ENCODE results near the gene SPAG4. TPM values are rescaled to one million over a fixed set of nuclear protein-coding genes. Genes with fewer than 3 reads are reported as not detected.

The SPAG4 gene
- total RNA-seq, 2 donors from 2014 or later = 5.9 to 6.3 TPM

DNA sequence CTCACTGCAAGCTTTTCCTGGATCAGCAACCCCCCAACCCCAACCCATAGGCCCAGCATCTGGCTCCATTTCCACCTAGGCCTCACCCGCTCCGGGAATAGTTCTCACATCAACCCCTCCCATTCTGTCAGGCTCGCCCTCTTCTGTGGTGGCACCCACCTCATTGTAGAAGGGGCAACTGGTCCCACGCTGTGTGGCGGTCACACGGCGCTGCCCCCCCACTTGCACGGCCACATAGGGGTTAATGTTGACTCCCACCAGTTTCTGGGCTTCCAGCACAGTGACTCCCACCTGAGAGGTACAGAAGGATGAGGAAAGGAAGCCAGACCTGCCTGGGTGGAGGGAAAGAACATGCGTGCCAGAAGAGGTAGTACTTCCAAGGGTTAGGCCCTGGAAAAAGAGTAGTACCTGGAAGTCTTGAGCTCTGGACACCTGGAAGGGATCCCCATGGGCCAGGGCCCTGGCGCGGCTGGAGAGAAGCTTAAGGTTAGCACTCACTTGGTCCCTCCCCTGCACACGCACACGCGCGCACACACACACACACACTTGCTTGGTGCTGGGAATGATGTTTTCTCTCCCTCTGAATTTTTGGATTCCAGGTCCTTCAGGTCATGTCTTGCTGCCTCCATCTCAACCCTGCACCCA, 12.7 kb upstream of the SPAG4 start:
- ATAC-seq (no peak), DNase-seq (ENCODE audit: low spot score) (no peak)
- Mint-ChIP-seq H3K36me3 (no peaks in the 10 kb centered on the region), H3K27me3 (peaks cover 14 to 15% of the 10 kb centered on the region in 2 donors), H3K4me3 (peak overlapping the region; percentile 36), H3K27ac (no peak overlapping the region), H3K9me3 (no peaks in the 10 kb centered on the region), H3K4me1 (ENCODE audit: low read depth in 2 of 2) (peaks cover 0 to 10% of the 10 kb centered on the region in 2 donors)

DNA sequence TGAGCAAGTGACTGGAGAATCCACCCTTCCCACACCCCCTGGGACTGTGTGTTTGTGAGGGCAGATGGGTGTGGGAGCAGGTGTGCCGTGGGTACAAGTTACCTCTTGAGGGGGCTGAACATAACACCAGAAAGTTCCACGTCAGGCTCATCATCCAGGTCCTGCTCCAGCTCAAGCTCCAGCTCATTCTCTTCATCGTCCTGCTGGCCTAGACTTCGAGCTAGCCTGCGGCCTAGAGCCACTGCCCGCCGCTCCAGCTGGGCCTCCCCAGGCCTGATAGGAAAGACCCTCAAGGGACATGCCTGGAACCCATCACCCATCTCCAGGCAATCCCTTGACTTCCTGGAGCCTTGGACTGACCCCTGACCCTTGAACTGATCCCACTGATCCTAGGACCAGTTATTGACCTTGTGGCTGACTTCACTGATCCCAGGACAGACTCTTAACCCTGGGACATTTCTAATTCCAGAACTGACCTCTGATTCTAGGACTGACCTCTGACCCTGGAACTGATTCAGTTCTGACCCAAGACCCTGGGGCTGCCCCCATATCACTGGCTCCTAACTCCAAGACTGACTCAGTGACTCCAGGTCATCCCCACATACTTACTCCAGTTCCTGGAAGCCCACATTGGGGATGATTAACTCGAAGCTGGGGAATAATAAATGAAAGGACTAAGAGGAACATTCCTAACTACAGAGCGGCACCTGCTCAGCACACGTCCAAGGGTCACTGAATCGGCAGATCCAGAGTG, 11.8 kb upstream of the SPAG4 start:
- Mint-ChIP-seq H3K27ac (no peak overlapping the region), H3K27me3 (peaks cover 7 to 10% of the 10 kb centered on the region in 2 donors), H3K9me3 (no peaks in the 10 kb centered on the region), H3K4me3 (peak overlapping the region; percentile 16), H3K36me3 (no peaks in the 10 kb centered on the region), H3K4me1 (ENCODE audit: low read depth in 2 of 2) (peaks cover 0 to 10% of the 10 kb centered on the region in 2 donors)
- DNase-seq (ENCODE audit: low spot score) (no peak), ATAC-seq (no peak)

DNA sequence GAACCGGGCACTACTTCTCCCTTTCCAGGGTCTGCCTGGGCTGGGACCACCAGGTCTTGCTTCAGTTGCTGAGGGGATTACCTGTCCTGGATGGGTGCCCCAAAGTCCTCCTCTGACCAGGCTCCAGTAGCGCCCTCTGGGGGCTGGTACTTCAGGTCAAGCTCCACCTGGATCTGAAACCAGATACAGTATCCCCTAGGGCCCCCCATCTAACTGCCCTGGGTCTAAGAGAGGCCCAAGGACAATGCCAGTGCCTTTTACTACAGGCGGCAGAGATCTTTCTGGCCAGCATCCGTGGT, 11.2 kb upstream of the SPAG4 start:
- no peaks in the 10 kb centered on the region for H3K9me3 Mint-ChIP-seq
- H3K27me3 Mint-ChIP-seq = peaks cover 2 to 7% of the 10 kb centered on the region in 2 donors
- H3K4me3 Mint-ChIP-seq = no peak overlapping the region
- no peak for ATAC-seq
- no peak for DNase-seq (ENCODE audit: low spot score)
- H3K36me3 Mint-ChIP-seq = no peaks in the 10 kb centered on the region
- H3K4me1 Mint-ChIP-seq (ENCODE audit: low read depth in 2 of 2) = peaks cover 0 to 10% of the 10 kb centered on the region in 2 donors
- H3K27ac Mint-ChIP-seq = no peak overlapping the region

- H3K36me3 Mint-ChIP-seq = no peaks in the 10 kb centered on the region
- H3K27ac Mint-ChIP-seq = no peak overlapping the region
- no peak for ATAC-seq
- peaks cover 0 to 10% of the 10 kb centered on the region in 2 donors for H3K4me1 Mint-ChIP-seq (ENCODE audit: low read depth in 2 of 2)
- H3K4me3 Mint-ChIP-seq = no peak overlapping the region
- DNase-seq (ENCODE audit: low spot score) = no peak
- peaks cover 0 to 4% of the 10 kb centered on the region in 2 donors for H3K27me3 Mint-ChIP-seq
- H3K9me3 Mint-ChIP-seq = no peaks in the 10 kb centered on the region
Measured at GRCh38 chr20:35606127-35606526, 9.5 kb upstream of the SPAG4 start.

GRCh38 chr20:35607003-35607735, 8.5 kb upstream of the SPAG4 start:
- Mint-ChIP-seq H3K4me1 (ENCODE audit: low read depth in 2 of 2) (peaks cover 0 to 6% of the 10 kb centered on the region in 2 donors), H3K9me3 (no peaks in the 10 kb centered on the region), H3K36me3 (no peaks in the 10 kb centered on the region), H3K4me3 (no peak overlapping the region), H3K27ac (no peak overlapping the region), H3K27me3 (peaks cover 0 to 4% of the 10 kb centered on the region in 2 donors)
- ATAC-seq (no peak), DNase-seq (ENCODE audit: low spot score) (no peak)

DNA sequence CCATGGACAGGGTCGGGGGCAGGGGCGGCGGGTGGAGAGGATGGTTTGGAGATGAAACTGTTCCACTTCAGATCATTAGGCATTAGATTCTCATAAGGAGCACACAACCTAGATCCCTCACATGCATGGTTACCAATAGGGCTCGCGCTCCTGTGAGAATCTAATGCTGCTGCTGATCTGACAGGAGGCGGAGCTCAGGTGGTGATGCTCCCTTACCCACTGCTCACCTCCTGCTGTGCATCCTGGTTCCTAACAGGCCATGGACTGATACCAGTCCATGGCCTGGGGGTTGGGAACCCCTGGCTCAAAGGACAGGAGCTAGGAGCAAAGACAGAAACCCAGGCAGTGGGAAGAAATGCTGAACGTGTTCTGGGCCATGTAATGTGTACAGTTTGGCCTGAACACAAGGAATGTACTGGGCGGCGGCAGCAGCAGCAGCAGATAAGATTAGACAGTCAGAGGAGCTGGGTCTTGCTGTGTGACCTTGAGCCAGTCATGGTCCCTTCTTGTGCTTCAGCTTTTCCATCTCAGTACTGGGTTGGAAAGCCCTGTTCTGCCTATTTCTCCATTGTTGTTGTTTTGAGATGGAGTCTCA, 4.7 kb upstream of the SPAG4 start:
- no peak overlapping the region for H3K27ac Mint-ChIP-seq
- H3K9me3 Mint-ChIP-seq = no peaks in the 10 kb centered on the region
- DNase-seq (ENCODE audit: low spot score) = no peak
- ATAC-seq = no peak
- H3K4me3 Mint-ChIP-seq = no peak overlapping the region
- H3K4me1 Mint-ChIP-seq (ENCODE audit: low read depth in 2 of 2) = peaks cover 12 to 14% of the 10 kb centered on the region in 2 donors
- no peaks in the 10 kb centered on the region for H3K27me3 Mint-ChIP-seq
- no peaks in the 10 kb centered on the region for H3K36me3 Mint-ChIP-seq

DNA sequence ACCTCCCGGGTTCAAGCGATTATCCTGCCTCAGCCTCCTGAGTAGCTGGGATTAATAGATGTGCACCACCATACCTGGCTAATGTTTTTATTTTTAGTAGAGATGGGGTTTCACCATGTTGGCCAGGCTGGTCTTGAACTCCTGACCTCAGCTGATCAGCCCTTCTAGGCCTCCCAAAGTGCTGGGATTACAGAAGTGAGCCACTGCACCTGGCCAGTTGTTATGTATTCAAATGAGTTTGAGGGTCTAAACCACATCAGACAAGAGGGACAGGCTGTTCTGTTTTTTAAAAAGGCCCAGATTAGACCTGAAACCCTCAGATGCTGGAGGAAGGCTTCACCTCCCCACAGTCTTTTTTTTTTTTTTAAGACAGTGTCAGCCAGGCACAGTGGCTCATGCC, 4.1 kb upstream of the SPAG4 start:
- Mint-ChIP-seq H3K4me1 (ENCODE audit: low read depth in 2 of 2) (peaks cover 15 to 16% of the 10 kb centered on the region in 2 donors), H3K27me3 (no peaks in the 10 kb centered on the region), H3K27ac (no peak overlapping the region), H3K36me3 (no peaks in the 10 kb centered on the region), H3K9me3 (no peaks in the 10 kb centered on the region), H3K4me3 (no peak overlapping the region)
- DNase-seq (ENCODE audit: low spot score) (no peak), ATAC-seq (no peak)

GRCh38 chr20:35616465-35617396, 1.1 kb downstream of the SPAG4 start:
- ATAC-seq (no peak), DNase-seq (ENCODE audit: low spot score) (peak; percentile 81)
- Mint-ChIP-seq H3K9me3 (no peaks in the 10 kb centered on the region), H3K4me1 (ENCODE audit: low read depth in 2 of 2) (peaks cover 34 to 44% of the 10 kb centered on the region in 2 donors), H3K27ac (peak overlapping the region; percentile 92 to 93), H3K4me3 (peak overlapping the region; percentile 88), H3K27me3 (no peaks in the 10 kb centered on the region), H3K36me3 (no peaks in the 10 kb centered on the region)

DNA sequence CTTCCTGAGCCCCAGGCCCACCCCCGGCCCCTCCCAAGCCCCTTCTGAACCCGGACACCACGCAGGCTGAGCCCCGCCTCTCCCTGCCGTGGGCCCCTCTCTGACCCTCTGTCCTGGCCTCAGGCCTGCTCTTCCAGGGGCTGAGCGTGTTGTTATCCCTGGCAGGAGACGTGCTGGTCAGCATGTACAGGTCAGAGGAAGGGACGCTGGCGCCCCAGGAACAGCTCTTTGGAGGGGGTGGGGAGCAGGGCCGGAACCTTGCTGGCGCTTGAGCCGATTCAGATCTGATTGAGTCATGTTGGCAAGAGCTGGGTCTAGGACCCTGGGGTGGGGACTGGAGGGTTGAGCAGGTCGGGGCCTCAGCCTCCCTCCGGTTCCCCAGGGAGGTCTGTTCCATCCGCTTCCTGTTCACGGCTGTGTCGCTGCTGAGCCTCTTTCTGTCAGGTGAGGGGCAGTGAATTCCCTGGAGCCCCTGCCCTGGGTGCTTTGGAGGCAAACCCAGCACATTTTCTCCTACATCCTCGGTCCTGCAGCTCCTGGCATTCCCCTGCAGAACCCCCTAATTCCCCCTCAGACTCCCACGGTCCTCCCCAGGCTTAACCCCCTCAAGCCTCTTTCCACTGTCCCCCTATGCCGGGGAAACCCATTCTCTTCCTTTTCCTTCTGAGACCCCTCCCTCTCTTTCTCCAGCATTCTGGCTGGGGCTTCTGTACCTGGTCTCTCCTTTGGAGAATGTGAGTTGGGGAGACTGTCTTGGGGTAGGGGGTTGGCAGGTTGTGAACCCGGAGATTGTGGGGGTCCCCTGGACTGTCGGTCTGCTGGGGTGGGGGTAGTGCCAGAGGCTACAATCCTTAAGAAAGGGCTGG, 2.0 kb downstream of the SPAG4 start:
- peak overlapping the region; percentile 92 to 93 for H3K27ac Mint-ChIP-seq
- no peaks in the 10 kb centered on the region for H3K9me3 Mint-ChIP-seq
- no peaks in the 10 kb centered on the region for H3K36me3 Mint-ChIP-seq
- no peak for DNase-seq (ENCODE audit: low spot score)
- ATAC-seq = no peak
- peak overlapping the region; percentile 88 for H3K4me3 Mint-ChIP-seq
- no peaks in the 10 kb centered on the region for H3K27me3 Mint-ChIP-seq
- peaks cover 34 to 44% of the 10 kb centered on the region in 2 donors for H3K4me1 Mint-ChIP-seq (ENCODE audit: low read depth in 2 of 2)

DNA sequence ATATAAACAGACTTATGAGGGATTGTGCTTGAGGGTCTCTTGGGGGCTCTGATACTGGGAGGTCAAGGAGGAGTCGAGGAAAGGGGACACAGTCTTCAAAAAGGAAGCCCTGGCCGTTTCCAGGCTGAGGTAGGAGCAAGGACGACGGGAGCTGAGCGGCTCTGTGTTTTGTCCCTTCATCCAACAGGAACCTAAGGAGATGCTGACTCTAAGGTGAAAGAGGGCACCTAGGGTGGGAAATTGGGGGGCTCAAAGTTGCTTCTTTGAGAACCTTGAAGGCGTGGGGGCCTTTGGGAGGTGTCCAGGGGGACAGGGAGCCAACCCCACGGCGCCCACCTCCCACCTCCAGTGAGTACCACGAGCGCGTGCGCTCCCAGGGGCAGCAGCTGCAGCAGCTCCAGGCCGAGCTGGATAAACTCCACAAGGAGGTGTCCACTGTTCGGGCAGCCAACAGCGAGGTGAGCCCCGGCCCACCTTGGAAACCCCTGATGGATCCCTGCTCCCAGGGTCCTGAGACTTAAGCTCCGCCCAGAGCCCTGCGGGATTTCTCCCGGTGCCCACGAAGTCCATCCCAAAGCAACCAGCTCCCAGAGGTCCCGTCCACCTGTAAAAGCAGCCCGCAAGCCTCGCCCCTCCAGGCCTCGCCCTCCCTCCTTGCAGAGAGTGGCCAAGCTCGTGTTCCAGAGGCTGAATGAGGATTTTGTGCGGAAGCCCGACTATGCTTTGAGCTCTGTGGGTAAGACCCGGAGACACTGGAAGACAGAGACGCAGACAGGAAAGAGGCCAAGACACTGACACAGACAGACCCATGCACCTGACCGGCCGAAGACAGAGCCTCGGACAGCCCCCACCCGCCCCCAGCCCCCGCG, 2.9 kb downstream of the SPAG4 start:
- Mint-ChIP-seq H3K36me3 (no peaks in the 10 kb centered on the region), H3K27ac (peak overlapping the region in 1 of 2 donors; percentile 93), H3K4me1 (ENCODE audit: low read depth in 2 of 2) (peaks cover 34 to 44% of the 10 kb centered on the region in 2 donors), H3K4me3 (peak overlapping the region; percentile 88), H3K9me3 (no peaks in the 10 kb centered on the region), H3K27me3 (no peaks in the 10 kb centered on the region)
- DNase-seq (ENCODE audit: low spot score) (no peak), ATAC-seq (no peak)

- Mint-ChIP-seq H3K27me3 (no peaks in the 10 kb centered on the region), H3K36me3 (no peaks in the 10 kb centered on the region), H3K27ac (peak overlapping the region; percentile 51 to 93), H3K4me1 (ENCODE audit: low read depth in 2 of 2) (peaks cover 31 to 38% of the 10 kb centered on the region in 2 donors), H3K9me3 (no peaks in the 10 kb centered on the region), H3K4me3 (peak overlapping the region; percentile 86)
- peak; percentile 74 for DNase-seq (ENCODE audit: low spot score)
- ATAC-seq = peak in 1 of 2 donors; percentile 34
Measured at GRCh38 chr20:35619196-35620095, 3.8 kb downstream of the SPAG4 start.
